HepG2 (cell line): ENCODE results near the gene ACSM2A. TPM values are rescaled to one million over a fixed set of nuclear protein-coding genes. Genes with fewer than 3 reads are reported as not detected.

Source experiments
- AKNA ChIP-seq: sonication (generic); formaldehyde crosslinking; IDR thresholded peaks from 2 replicates; pipeline ENCODE4 v1.4.0; 2020; ENCODE audit warnings: missing genetic modification reagents, borderline replicate concordance
- CERS6 ChIP-seq: sonication (generic); formaldehyde crosslinking; IDR thresholded peaks from 2 replicates; pipeline ENCODE4 v1.5.0; 2020; ENCODE audit warnings: missing genetic modification reagents
- E2F1 ChIP-seq: sonication (generic); formaldehyde crosslinking; IDR thresholded peaks from 2 replicates; pipeline ENCODE4 v1.5.0; 2020; ENCODE audit warnings: missing genetic modification reagents
- ERF ChIP-seq: IDR thresholded peaks from 2 replicates; pipeline ENCODE4 v1.6.1; 2018; ENCODE audit warnings: missing biosample characterization, missing genetic modification reagents
- IKZF5 ChIP-seq: IDR thresholded peaks from 2 replicates; pipeline ENCODE4 v1.6.1; 2018; ENCODE audit warnings: missing genetic modification reagents, mild to moderate bottlenecking, missing compliant biosample characterization
- MED8 ChIP-seq: sonication (generic); formaldehyde crosslinking; IDR thresholded peaks from 2 replicates; pipeline ENCODE4 v1.8.1; 2023; ENCODE audit warnings: mild to moderate bottlenecking, missing genetic modification reagents; ENCODE audit not compliant: insufficient replicate concordance
- MIER2 ChIP-seq: IDR thresholded peaks from 2 replicates; pipeline ENCODE4 v1.6.1; 2016; ENCODE audit warnings: missing biosample characterization, missing genetic modification reagents
- NFRKB ChIP-seq: fragments of 450-650 bp; IDR thresholded peaks from 2 replicates; pipeline ENCODE4 v1.6.1; 2017
- RORA ChIP-seq: sonication (generic); formaldehyde crosslinking; IDR thresholded peaks from 2 replicates; pipeline ENCODE4 v1.5.0; 2020; ENCODE audit warnings: mild to moderate bottlenecking, missing genetic modification reagents, moderate library complexity
- TEAD2 ChIP-seq: sonication (generic); formaldehyde crosslinking; IDR thresholded peaks from 2 replicates; pipeline ENCODE4 v1.9.0; 2021; ENCODE audit warnings: missing genetic modification reagents
- TGIF2 ChIP-seq: IDR thresholded peaks from 2 replicates; pipeline ENCODE4 v1.6.1; 2016; ENCODE audit warnings: control low read depth, missing compliant biosample characterization
- ZMAT3 ChIP-seq: sonication (generic); formaldehyde crosslinking; conservative IDR thresholded peaks from 2 replicates; pipeline ENCODE4 v1.7.0; 2021; ENCODE audit warnings: missing genetic modification reagents
- ZNF160 ChIP-seq: sonication (generic); formaldehyde crosslinking; IDR thresholded peaks from 2 replicates; pipeline ENCODE4 v1.8.0; 2022; ENCODE audit warnings: mild to moderate bottlenecking, inconsistent platforms, missing genetic modification reagents
- ZNF720 ChIP-seq: sonication (generic); formaldehyde crosslinking; IDR thresholded peaks from 2 replicates; pipeline ENCODE4 v1.4.0; 2020; ENCODE audit warnings: missing genetic modification reagents
- ZSCAN12 ChIP-seq: sonication (generic); formaldehyde crosslinking; IDR thresholded peaks from 2 replicates; pipeline ENCODE4 v1.9.0; 2021; ENCODE audit warnings: mild to moderate bottlenecking, missing genetic modification reagents
- ZUFSP ChIP-seq: sonication (generic); formaldehyde crosslinking; IDR thresholded peaks from 2 replicates; pipeline ENCODE4 v1.9.0; 2021; ENCODE audit warnings: missing genetic modification reagents, mild to moderate bottlenecking, borderline replicate concordance
- polyA plus RNA-seq, 8 experiments: library from polyadenylated mRNA; depleted of rRNA in 3 of 8; stranded (reverse) in 7 of 8; unstranded in 1 of 8; fragments of >200 nt; fragmentation: Illumina TruSeq in 4 of 8; extraction: Trizol in 4 of 8; gene quantifications; 2 replicates each; pipeline versions ENCODE4 v1.2.1 to v1.2.3, GENCODE V29; 2011 to 2016; ENCODE audit warnings: low read depth in 4 of 8, missing spikeins in 1 of 8, mixed read lengths in 1 of 8; ENCODE audit not compliant: insufficient read depth in 1 of 8
- total RNA-seq, 5 experiments: library from RNA; depleted of rRNA; stranded (reverse); fragments of >200 nt; fragmentation: Illumina TruSeq; extraction: Trizol; gene quantifications; 2 replicates each; pipeline ENCODE4 v1.2.3, GENCODE V29; 2016; ENCODE audit warnings: low read depth in 1 of 5
- TF ChIP-seq, protein P1 (sequence below): sonication (generic); formaldehyde crosslinking; IDR thresholded peaks from 2 replicates; pipeline ENCODE4 v1.5.0; 2020; ENCODE audit warnings: mild to moderate bottlenecking, missing genetic modification reagents, borderline replicate concordance

ACSM2A gene
- total and polyA plus RNA-seq, 2 of the 13 experiments (the other 11 are each of a cell fraction or from before 2014, with no cell fraction given), result 11.4 to 16.3 TPM

DNA sequence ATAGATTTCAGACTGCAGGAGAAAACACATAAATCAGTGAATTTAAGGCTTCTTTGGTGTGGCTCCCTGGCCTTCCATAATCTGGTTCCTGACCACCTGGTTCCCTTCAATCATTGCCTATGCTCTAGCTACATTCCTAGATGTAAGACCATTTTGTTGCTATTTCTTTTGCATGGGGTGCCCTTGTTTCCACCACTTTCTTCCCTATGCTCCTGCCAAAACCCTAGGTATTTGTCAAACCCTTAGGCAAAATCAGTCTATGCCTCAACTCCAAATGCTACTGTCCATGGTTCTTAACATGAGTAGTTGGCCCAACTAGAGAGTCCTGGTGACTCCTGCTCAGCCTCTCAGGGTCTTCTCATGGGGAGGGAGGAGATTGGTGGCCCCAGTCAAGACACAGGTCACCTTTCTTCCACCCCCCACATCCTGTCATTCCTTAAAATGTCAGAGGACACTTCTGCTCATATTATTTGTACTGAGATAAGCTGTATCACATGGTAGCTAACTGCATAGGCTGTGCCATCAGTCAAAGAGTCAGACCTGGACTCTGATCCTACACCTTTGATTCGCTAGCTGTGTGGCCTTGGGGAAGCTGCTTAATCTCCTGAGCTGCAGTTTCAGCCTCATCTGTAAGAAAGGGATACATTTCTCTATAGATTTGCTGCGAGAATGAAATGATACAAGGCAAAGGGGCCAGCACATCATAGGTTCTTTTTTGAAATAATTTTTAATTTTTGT lies 27.0 kb upstream of the ACSM2A start (continued):
- TF ChIP-seq ERF (CRISPR knock-in tag), result peak; percentile 89; the same call in 1 of the 2 replicates
- no peak for TF ChIP-seq ZUFSP (CRISPR knock-in tag)
- TF ChIP-seq, protein P1, sequence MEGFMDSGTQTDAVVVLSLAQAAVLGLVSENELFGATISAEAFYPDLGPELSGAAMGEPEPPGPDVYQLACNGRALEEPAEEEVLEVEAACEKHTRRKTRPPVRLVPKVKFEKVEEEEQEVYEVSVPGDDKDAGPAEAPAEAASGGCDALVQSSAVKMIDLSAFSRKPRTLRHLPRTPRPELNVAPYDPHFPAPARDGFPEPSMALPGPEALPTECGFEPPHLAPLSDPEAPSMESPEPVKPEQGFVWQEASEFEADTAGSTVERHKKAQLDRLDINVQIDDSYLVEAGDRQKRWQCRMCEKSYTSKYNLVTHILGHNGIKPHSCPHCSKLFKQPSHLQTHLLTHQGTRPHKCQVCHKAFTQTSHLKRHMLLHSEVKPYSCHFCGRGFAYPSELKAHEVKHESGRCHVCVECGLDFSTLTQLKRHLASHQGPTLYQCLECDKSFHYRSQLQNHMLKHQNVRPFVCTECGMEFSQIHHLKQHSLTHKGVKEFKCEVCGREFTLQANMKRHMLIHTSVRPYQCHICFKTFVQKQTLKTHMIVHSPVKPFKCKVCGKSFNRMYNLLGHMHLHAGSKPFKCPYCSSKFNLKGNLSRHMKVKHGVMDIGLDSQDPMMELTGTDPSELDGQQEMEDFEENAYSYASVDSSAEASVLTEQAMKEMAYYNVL, result no peak
- TF ChIP-seq CERS6, result no peak
- TF ChIP-seq ZSCAN12, result no peak
- TF ChIP-seq ZNF160, result no peak
- no peak for TF ChIP-seq NFRKB
- no peak for TF ChIP-seq ZNF720 (CRISPR knock-in tag)
- TF ChIP-seq ZMAT3 (CRISPR knock-in tag), result peak; percentile 82
- no peak for TF ChIP-seq AKNA
- peak; percentile 76 for TF ChIP-seq IKZF5 (CRISPR knock-in tag)
- no peak for TF ChIP-seq MED8 (CRISPR knock-in tag)
- TF ChIP-seq E2F1 (CRISPR knock-in tag), result no peak
- no peak for TF ChIP-seq TEAD2 (CRISPR knock-in tag)
- TF ChIP-seq MIER2 (CRISPR knock-in tag), result peak; percentile 98
- peak; percentile 63; the same call in 1 of the 2 replicates for TF ChIP-seq TGIF2 (CRISPR knock-in tag)
- TF ChIP-seq RORA, result 0 out of 2 replicates have a peak, but pooled peaks have one; percentile 86
